NAMALWA (cell line): ENCODE results near the gene RETREG3.
"Not testable (repeated sequence)": the region's sequence is repeated elsewhere in the genome, so short reads cannot be mapped to it uniquely, and the experiment has no call there.

Experiments
- DNase-seq: peaks from one replicate; pipeline ENCODE4 v3.0.0-alpha.2; 2015; ENCODE audit warnings: low spot score

Gene RETREG3

DNA sequence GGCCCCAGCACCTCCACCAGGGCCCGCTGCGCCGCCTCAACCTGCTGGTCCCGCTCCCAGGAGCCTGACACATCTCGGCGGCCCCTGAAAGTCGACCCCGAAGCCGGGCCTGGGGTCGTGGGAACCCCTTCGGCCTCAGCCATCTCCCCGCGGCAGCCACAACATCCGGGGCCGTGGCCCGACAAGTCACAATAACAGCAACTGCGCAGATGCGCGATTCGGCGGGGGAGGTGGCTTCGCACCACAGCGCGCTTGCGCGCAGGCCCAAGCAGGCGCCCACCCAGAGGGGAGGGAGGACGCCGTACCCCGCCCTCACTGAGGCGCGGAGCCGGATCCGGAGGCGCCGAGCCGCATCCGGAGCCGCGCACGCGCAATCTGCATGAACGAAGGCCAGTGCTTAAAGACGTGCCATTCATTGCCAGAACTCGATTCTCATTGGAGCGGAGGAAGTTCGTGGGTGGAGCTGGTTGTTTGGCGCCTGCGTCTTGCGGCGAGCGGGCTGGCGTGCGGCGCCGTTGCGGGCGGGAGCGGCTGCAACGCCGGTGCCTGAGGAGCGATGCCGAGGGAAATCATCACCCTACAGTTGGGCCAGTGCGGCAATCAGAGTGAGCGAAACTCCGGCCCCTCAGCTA lies at the start of gene RETREG3, which contains the start of gene TUBG1:
TSS of gene RETREG3 (minus strand) at position 193 of the 632 bp plus-strand sequence. CDS start at position 143, 50 bp downstream.
TSS of gene TUBG1 (plus strand) at position 502 of the 632 bp plus-strand sequence. CDS start at position 557, 55 bp downstream.
- DNase-seq, result peak; percentile 99

GRCh38 chr17:42657824-42658588 lies 48.8 kb upstream of the RETREG3 start:
- DNase-seq, result no peak

DNA sequence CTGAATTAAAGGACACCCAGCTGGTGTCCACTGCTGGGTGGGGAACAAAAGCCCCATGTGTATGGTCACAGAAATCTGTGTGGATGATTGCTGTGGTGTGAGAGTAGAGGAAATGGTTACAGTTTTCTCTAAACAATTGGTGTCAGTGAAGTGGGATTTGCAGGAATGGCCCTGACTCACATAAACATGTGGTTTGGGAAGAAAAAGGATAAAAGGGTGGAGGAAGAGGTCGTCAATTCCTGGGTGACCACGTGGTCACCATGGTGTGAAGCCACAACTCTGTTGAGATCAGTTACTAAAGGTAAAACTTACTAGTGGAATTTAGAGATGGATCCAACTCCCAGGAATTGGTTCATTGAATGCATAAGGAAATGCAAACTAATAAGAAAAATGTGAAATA lies 46.4 kb upstream of the RETREG3 start:
- DNase-seq, result no peak

DNA sequence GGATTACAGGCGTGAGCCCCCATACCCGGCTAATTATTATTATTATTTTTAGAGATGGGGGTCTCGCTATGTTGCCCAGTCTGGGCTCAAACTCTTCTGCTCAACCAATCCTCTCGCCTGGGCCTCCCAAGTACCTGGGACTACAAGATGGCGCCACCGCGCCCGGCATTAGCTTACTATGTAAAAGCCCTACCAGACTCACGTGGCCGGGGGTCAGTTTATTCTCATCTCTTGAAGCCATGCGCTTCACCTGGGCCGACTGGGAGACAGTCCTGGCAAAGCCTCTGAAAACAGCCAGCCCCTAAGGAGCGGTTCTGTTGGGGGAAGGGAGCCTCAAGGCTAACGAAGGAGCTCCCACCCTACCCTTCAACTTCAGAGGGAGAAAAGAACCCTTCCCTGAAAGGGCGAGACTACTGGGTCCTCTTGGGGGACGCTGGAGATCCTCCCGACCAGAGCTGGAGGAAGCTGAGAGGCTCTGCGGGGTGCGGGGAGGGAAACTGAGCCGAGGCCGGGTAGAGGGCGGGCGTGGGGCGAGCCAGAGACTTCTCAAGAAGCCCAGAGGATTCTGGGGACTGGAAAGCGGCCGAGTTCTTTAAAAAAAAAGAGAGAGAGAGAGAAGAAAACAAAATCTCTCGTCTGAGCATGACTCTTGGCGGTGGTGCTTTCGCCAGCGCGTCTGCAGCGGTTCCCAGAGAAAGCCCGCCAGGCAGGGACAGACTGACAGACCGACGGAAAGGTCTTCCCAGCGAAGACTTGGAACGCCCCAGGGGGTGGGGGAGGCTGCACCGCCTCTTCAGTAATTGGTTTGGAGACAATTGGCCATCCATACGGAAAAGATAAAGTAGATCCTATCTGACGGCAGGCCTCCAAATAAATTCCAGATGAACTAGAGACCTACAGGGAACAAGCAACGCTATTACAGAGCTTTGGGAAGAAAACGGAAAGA lies 44.3 kb upstream of the RETREG3 start:
- DNase-seq, result no peak

DNA sequence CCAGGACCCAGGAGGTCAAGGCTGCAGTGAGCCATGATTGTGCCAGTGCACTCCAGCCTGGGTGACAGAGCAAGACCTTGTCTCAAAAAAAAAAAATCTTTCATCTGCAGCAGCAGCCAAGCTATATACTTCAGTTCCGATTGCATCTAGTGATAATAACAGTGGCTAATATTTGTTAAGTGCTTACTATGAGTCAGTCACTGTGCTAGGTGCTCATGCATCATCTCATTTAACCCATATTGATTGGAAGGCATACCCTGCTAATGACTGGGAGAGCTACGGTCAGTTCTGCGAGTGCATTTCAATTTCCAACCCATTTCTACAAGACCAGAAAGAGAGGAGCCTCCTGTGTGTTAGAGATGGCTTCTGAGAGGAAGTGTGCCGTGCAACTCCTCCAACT lies 42.2 kb upstream of the RETREG3 start:
- no peak for DNase-seq

GRCh38 chr17:42647778-42648177 lies 38.6 kb upstream of the RETREG3 start:
- no peak for DNase-seq

- no peak for DNase-seq
Observed at GRCh38 chr17:42642336-42642735, 33.2 kb upstream of the RETREG3 start.

- DNase-seq, result no peak
Observed at GRCh38 chr17:42640121-42640520, 30.9 kb upstream of the RETREG3 start.

DNA sequence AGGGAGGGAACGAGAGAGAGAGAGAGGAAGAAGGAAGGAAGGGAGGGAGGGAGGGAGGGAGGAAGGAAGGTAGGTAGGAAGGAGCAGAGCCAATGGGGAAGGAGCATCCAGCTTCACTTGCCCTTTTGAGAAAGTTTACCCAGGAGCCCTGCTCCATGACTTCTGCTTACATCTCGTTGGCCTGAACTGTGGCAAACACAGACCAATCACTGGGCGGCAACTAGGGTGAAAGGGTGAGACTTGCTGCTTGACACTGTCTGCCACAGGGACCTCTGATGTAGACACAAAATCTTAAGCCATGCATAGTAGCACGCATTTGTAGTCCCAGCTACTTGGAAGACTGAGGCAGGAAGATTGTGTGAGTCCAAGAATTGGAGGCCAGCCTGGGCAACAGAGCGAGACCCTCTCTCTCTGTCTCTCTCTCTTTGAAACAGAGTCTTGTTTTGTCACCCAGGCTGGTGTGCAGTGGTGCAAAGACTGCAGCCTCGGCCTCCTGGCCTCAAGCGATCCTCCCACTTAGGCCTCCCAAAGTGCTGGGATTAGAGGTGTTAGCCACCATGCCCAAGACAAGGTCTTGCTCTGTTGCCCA lies 30.4 kb upstream of the RETREG3 start:
- no peak for DNase-seq

DNA sequence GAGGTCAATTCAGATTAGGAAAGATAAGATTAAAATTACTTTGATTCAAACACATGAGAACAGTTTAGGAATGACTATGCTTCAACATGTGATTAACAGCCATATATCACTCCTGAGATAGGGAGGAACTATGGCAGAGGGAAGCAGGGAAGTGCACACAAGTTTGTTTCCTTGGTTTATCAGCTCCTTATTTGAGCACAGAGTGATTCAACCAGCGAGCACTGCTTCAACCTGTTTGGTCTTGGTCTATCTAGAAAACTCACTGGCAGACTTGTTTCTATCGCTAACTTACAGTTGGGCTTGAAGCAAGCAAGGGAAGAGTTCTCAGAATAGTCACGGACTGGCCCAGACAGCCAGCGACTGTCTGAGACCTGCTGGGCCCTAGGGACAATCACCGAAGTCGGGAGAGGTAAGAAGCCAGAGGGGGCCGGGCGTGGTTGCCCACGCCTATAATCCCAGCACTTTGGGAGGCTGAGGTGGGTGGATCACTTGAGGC lies 23.8 kb upstream of the RETREG3 start:
- DNase-seq, result no peak

DNA sequence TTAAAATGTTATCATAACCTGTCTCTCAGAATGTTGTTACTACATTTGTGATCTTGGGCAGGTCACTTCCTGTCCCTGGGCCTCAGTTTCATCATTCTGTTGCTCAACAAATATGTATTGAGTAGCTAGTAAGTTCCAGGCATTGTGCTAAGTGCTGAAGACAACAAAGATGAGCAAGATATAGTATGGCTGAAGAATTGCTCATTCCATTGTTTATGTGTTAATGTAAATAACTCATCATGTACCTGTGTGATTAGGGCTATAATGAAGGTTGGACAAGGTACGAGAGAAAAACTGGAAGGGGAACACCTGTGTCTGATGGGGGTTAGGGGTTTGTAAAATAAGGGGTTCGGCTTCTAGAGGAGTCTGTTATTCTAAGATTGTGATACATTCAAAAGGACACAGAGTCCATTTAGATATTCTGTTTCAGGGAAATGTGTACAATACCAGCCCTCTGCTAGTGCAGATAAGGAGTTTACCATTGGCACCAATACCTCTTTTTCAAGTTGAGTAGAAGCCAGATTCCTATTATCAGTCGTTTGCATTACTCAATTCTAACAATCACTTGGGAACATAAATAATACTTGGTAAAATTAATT lies 20.3 kb upstream of the RETREG3 start:
- DNase-seq, result no peak

GRCh38 chr17:42627032-42627764 lies 18.0 kb upstream of the RETREG3 start:
- not testable (repeated sequence) for DNase-seq

GRCh38 chr17:42623732-42624596 lies 14.8 kb upstream of the RETREG3 start:
- no peak for DNase-seq

GRCh38 chr17:42623271-42623670 lies 14.1 kb upstream of the RETREG3 start:
- DNase-seq, result no peak

- DNase-seq, result not testable (repeated sequence)
Observed at GRCh38 chr17:42621987-42622386, 12.8 kb upstream of the RETREG3 start.

- DNase-seq, result peak; percentile 62
Observed at GRCh38 chr17:42618442-42619150, 9.4 kb upstream of the RETREG3 start.

- DNase-seq, result peak; percentile 43
Observed at GRCh38 chr17:42617956-42618431, 8.8 kb upstream of the RETREG3 start.

- DNase-seq, result no peak
Observed at GRCh38 chr17:42613699-42614295, 4.6 kb upstream of the RETREG3 start.
